Chondrocyte (in vitro differentiated cells): Measurements from ENCODE around the gene C17orf75. TPM values are rescaled to one million over a fixed set of nuclear protein-coding genes. Genes with fewer than 3 reads are reported as not detected.
"Not testable (repeated sequence)": the region's sequence is repeated elsewhere in the genome, so short reads cannot be mapped to it uniquely, and the experiment has no call there.

Experiments
- DNase-seq: peaks from one replicate; pipeline ENCODE4 v3.0.0; 2021; ENCODE audit warnings: mixed read lengths, low spot score
- H3K27ac Mint-ChIP-seq: one replicate; pipeline ENCODE4 v1.8.0; 2021; ENCODE audit warnings: mild to moderate bottlenecking, moderate library complexity, mixed read lengths; ENCODE audit not compliant: unreplicated experiment
- H3K27me3 Mint-ChIP-seq: 2 replicates; pipeline ENCODE4 v1.8.0; 2021; ENCODE audit warnings: low read depth, mixed read lengths
- H3K36me3 Mint-ChIP-seq: 2 replicates; pipeline ENCODE4 v1.8.0; 2021; ENCODE audit warnings: low read depth, mixed read lengths
- H3K4me1 Mint-ChIP-seq: 2 replicates; pipeline ENCODE4 v1.8.0; 2021; ENCODE audit warnings: low read depth, mild to moderate bottlenecking, mixed read lengths
- H3K4me3 Mint-ChIP-seq: one replicate; pipeline ENCODE4 v1.8.0; 2021; ENCODE audit warnings: mild to moderate bottlenecking, moderate library complexity, mixed read lengths; ENCODE audit not compliant: unreplicated experiment
- H3K9me3 Mint-ChIP-seq: 2 replicates; pipeline ENCODE4 v1.8.0; 2021; ENCODE audit warnings: low read depth, mixed read lengths
- long read RNA-seq: library from polyadenylated mRNA; stranded (forward); transcript quantifications from one replicate; pipeline ENCODE4 v2.0.0, GENCODE V29; 2021
- total RNA-seq: library from RNA; stranded (reverse); gene quantifications from 3 replicates; pipeline ENCODE4 v1.2.1, GENCODE V29; 2021
- TF ChIP-seq, protein P1 (sequence below): fragments of 200-600 bp; sonication (generic); IDR thresholded peaks from 2 replicates; pipeline ENCODE4 v1.5.0; 2021; ENCODE audit warnings: antibody characterized with exemption, mild to moderate bottlenecking, moderate library complexity

The C17orf75 gene, protein sequence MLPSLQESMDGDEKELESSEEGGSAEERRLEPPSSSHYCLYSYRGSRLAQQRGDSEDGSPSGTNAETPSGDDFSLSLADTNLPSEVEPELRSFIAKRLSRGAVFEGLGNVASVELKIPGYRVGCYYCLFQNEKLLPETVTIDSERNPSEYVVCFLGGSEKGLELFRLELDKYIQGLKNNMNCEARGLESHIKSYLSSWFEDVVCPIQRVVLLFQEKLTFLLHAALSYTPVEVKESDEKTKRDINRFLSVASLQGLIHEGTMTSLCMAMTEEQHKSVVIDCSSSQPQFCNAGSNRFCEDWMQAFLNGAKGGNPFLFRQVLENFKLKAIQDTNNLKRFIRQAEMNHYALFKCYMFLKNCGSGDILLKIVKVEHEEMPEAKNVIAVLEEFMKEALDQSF
- 19.3 to 23.7 TPM (median 21.9 TPM) in 3 replicates for total RNA-seq
- long read RNA-seq, transcript C17orf75-202 (10 exons, 1,642 nt) = major isoform, 18 of 22 reads
- long read RNA-seq, partial matches to known transcripts = 0 of 22 reads
- long read RNA-seq, other reads (novel, unspliced or antisense) = 4 of 22 reads

DNA sequence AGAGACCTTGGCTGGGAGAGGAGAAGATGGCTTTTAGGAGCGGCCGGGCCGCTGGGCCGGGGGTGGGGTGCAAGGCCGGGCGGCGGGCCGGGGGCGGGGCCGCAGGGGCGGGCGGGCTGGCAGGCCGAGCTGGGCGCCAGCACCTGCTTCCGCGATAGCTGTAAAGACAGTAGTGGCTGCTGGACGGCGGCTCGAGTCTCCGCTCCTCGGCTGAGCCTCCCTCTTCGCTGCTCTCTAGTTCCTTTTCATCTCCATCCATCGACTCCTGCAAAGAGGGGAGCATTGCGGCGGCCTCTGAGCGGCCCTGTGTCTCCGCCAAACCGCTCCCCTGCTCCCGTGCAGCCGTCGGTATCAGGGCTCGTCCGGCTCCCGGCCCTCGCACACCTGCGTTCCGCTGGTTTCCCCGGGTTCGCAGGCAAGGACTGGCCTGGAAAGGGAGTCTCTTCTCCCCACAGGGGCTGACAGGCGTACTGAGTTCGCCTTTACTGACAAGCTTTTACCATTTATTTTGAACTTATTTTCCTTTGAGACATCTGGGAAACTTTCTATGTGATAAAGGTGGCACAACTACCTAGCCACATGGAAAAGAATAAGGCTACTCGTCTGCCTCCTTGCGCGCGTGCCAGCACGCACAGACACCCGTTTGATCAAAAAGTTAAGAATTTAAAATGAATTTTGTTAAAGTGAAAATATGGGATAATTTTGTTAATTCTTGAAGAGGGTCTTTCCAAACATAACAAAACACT lies at the start of gene C17orf75:
Gene C17orf75, minus strand, starts transcription at position 317 of the 746 bp plus-strand sequence. Its CDS starts 34 bp downstream, at position 283.
- peaks cover 6% of the 10 kb centered on the region for H3K36me3 Mint-ChIP-seq
- DNase-seq = no peak
- H3K27me3 Mint-ChIP-seq = no peaks in the 10 kb centered on the region
- TF ChIP-seq, protein P1, sequence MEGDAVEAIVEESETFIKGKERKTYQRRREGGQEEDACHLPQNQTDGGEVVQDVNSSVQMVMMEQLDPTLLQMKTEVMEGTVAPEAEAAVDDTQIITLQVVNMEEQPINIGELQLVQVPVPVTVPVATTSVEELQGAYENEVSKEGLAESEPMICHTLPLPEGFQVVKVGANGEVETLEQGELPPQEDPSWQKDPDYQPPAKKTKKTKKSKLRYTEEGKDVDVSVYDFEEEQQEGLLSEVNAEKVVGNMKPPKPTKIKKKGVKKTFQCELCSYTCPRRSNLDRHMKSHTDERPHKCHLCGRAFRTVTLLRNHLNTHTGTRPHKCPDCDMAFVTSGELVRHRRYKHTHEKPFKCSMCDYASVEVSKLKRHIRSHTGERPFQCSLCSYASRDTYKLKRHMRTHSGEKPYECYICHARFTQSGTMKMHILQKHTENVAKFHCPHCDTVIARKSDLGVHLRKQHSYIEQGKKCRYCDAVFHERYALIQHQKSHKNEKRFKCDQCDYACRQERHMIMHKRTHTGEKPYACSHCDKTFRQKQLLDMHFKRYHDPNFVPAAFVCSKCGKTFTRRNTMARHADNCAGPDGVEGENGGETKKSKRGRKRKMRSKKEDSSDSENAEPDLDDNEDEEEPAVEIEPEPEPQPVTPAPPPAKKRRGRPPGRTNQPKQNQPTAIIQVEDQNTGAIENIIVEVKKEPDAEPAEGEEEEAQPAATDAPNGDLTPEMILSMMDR = no peak
- H3K9me3 Mint-ChIP-seq = no peaks in the 10 kb centered on the region
- H3K4me3 Mint-ChIP-seq = peak within 1 kb of the TSS; percentile 87
- peak within 1 kb of the TSS; percentile 87 for H3K27ac Mint-ChIP-seq
- peaks cover 24% of the 10 kb centered on the region for H3K4me1 Mint-ChIP-seq

DNA sequence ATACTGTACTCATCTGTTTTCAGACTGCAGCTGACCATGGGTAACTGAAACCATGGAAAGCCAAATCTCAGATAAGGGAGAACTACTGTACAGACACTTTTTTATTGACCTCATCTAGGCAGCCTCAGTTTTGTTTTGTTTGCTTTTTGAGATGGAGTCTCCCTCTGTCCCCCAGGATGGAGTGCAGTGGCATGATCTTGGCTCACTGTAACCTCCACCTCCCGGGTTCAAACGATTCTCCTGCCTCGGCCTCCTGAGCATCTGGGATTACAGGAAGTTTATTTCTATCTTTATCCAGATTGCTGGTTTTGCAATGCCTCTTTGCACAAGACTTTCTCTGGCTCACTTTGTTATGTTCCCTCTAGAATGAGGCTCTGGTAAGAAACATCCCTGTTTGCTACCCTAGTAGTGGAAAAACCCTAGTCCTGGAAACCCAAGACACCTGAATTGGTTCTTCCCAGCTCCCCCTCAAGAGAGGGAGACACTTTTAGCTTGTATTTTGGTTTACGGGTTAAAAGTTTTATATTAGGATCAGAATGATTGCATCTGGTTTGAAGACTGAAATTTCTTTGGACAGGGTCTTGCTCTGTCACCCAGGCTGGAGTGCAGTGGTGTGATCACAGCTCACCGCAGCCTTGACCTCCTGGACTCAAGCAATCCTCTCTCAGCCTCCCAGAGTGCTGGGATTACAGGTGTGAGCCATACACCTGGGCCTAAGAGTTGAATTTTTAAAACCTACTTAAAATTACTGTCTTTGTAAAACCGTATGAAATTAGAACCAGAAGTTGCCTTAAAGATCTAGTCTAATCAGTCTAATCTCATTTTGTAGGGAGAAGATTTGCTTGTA lies 46.9 kb upstream of the C17orf75 start:
- DNase-seq = no peak
- H3K27ac Mint-ChIP-seq = no peak overlapping the region
- H3K4me1 Mint-ChIP-seq = no peaks in the 10 kb centered on the region
- no peaks in the 10 kb centered on the region for H3K27me3 Mint-ChIP-seq
- H3K9me3 Mint-ChIP-seq = no peaks in the 10 kb centered on the region
- TF ChIP-seq, protein P1 = no peak
- no peak overlapping the region for H3K4me3 Mint-ChIP-seq
- peaks cover 5% of the 10 kb centered on the region for H3K36me3 Mint-ChIP-seq

DNA sequence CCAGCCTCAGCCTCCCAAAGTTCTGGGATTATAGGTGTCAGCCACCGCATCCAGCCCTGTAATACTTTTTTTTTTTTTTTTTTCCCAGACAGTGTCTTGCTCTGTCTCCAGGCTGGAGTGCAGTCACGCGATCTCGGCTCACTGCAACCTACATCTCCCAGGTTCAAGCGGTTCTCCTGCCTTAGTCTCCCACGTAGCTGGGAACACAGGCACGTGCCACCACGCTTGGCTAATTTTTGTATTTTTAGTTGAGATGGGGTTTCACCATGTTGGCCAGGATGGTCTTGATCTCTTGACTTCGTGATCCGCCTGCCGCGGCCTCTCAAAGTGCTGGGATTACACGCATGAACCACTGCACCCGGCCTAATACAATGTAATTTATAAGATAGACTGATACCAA lies 46.2 kb upstream of the C17orf75 start:
- H3K27me3 Mint-ChIP-seq, DNase-seq, H3K9me3 Mint-ChIP-seq, H3K27ac Mint-ChIP-seq, H3K36me3 Mint-ChIP-seq, H3K4me1 Mint-ChIP-seq, H3K4me3 Mint-ChIP-seq: not testable (repeated sequence)

DNA sequence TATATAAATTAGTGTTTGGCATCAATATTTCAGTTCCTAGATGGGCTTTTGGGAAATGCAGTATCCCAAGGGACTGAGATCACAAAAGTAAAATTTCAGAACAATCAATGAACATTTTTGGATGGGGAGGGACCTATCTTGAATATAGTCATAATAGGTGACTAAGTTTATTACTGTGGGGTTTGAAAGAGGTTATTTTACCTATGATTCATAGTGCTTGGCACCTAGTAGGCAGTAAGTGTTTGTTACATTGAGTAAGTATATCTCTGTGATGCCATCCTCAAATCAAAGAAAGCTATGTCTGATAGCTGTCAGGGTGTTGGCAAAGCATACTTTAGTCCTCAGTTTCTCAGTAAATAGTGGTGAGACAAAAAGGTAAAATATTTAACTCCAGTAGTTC lies 44.9 kb upstream of the C17orf75 start:
- Mint-ChIP-seq H3K4me3 (no peak overlapping the region), H3K9me3 (no peaks in the 10 kb centered on the region), H3K4me1 (peaks cover 10% of the 10 kb centered on the region), H3K27ac (no peak overlapping the region), H3K36me3 (peaks cover 16% of the 10 kb centered on the region), H3K27me3 (no peaks in the 10 kb centered on the region)
- TF ChIP-seq, protein P1 = no peak
- no peak for DNase-seq

DNA sequence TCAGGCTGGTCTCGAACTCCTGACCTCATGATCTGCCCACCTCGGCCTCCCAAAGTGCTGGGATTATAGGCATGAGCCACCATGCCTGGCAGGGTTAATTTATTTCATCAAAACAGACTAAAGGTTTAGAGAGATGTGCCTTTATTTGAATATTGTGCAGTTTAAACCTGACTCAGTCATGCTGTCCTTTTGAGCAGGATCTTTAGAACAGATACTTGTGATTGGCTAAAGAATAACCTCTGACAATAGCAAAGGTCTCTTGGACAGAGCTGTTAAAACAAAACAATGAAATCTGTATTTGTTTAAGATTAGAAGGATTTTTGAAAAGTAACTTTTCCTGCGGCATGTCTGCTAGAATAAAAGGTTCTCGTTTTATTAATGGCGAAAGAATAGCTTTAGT lies 44.0 kb upstream of the C17orf75 start:
- TF ChIP-seq, protein P1 = no peak
- Mint-ChIP-seq H3K27ac (no peak overlapping the region), H3K4me3 (no peak overlapping the region), H3K36me3 (peaks cover 19% of the 10 kb centered on the region), H3K27me3 (no peaks in the 10 kb centered on the region), H3K4me1 (peaks cover 10% of the 10 kb centered on the region), H3K9me3 (no peaks in the 10 kb centered on the region)
- DNase-seq = no peak
